Measurements from ENCODE around the gene CDK5RAP1. TPM values are rescaled to one million over a fixed set of nuclear protein-coding genes. Genes with fewer than 3 reads are reported as not detected.

The CDK5RAP1 gene
- polyA plus RNA-seq, 3 donors: 24.4 to 65.0 (median 25.5) TPM

- H3K79me2 ChIP-seq (ENCODE audit: insufficient read depth, low read length): peaks cover 21% of the 10 kb centered on the region
- no peak for DNase-seq
- H3K4me3 ChIP-seq (replicated peaks in 1 of 3; ENCODE audit: low read depth in 2 of 3, low read length in 3 of 3): no peak overlapping the region
- H3K36me3 Mint-ChIP-seq: peaks cover 0 to 5% of the 10 kb centered on the region in 2 donors
- no peaks in the 10 kb centered on the region for H3K36me3 ChIP-seq (replicated peaks in 1 of 2; ENCODE audit: control insufficient read depth in 1 of 2, insufficient read depth in 2 of 2, low read length in 2 of 2)
- H3K9me3 Mint-ChIP-seq: peaks cover 0 to 1% (median 0%) of the 10 kb centered on the region in 7 donors
- peaks cover 24% of the 10 kb centered on the region in 2 donors for H3K4me1 ChIP-seq (ENCODE audit: control insufficient read depth in 1 of 2, insufficient read depth in 2 of 2, low read length in 2 of 2)
- H3K4me1 Mint-ChIP-seq: peaks cover 27% of the 10 kb centered on the region
- H2AFZ ChIP-seq (ENCODE audit: insufficient read depth, low read depth, low read length, poor library complexity, severe bottlenecking): no peak overlapping the region
- H3K9ac ChIP-seq (ENCODE audit: insufficient read depth, low read length, poor library complexity, severe bottlenecking): no peak overlapping the region
- no peaks in the 10 kb centered on the region for H3K27me3 ChIP-seq (ENCODE audit: control insufficient read depth in 2 of 2, insufficient read depth in 2 of 2, low read length in 2 of 2)
- no peak for TF ChIP-seq CTCF (IDR thresholded peaks at IDR 0.05)
- peaks cover 0 to 5% (median 3%) of the 10 kb centered on the region in 3 donors for H3K27me3 Mint-ChIP-seq (ENCODE audit: low read depth in 3 of 3)
- H3K9me3 ChIP-seq (replicated peaks in 1 of 2; ENCODE audit: control insufficient read depth in 1 of 2, insufficient read depth in 1 of 2, low read length in 2 of 2): no peaks in the 10 kb centered on the region
- WGBS (ENCODE audit: insufficient coverage): no CpG with 5 or more reads among the region's 2 CpGs
- no peak overlapping the region for H3K27ac Mint-ChIP-seq
- intact Hi-C loops (cut with micrococcal nuclease): no loop called here
- H3K4me3 Mint-ChIP-seq: no peak overlapping the region
- peaks cover 5% of the 10 kb centered on the region for H4K20me1 ChIP-seq (ENCODE audit: insufficient read depth, low read length)
- H3K27ac ChIP-seq (ENCODE audit: low read depth in 1 of 2, low read length in 2 of 2): no peak overlapping the region
- no peak overlapping the region for H3K4me2 ChIP-seq (replicated peaks; ENCODE audit: extremely low read depth, low read length, poor library complexity, severe bottlenecking)
Observed at GRCh38 chr20:33404281-33404680, 3.0 kb upstream of the CDK5RAP1 start.

GRCh38 chr20:33401921-33402369 is 626 bp upstream of the CDK5RAP1 start:
- peaks cover 0 to 7% of the 10 kb centered on the region in 2 donors for H3K36me3 ChIP-seq (replicated peaks in 1 of 2; ENCODE audit: control insufficient read depth in 1 of 2, insufficient read depth in 2 of 2, low read length in 2 of 2)
- H3K27ac ChIP-seq (ENCODE audit: low read depth in 1 of 2, low read length in 2 of 2): no peak overlapping the region
- H4K20me1 ChIP-seq (ENCODE audit: insufficient read depth, low read length): peaks cover 27% of the 10 kb centered on the region
- TF ChIP-seq CTCF (IDR thresholded peaks at IDR 0.05): no peak
- peak overlapping the region; percentile 88 for H3K4me2 ChIP-seq (replicated peaks; ENCODE audit: extremely low read depth, low read length, poor library complexity, severe bottlenecking)
- intact Hi-C loops (cut with micrococcal nuclease): no loop called here
- H3K4me3 Mint-ChIP-seq: peak overlapping the region; percentile 87 to 96
- no peak for DNase-seq
- H3K4me3 ChIP-seq (replicated peaks in 1 of 3; ENCODE audit: low read depth in 2 of 3, low read length in 3 of 3): peak overlapping the region; percentile 67 to 97 (median 84)
- peaks cover 25 to 26% of the 10 kb centered on the region in 2 donors for H3K4me1 ChIP-seq (ENCODE audit: control insufficient read depth in 1 of 2, insufficient read depth in 2 of 2, low read length in 2 of 2)
- peaks cover 0 to 3% (median 3%) of the 10 kb centered on the region in 3 donors for H3K27me3 Mint-ChIP-seq (ENCODE audit: low read depth in 3 of 3)
- no peaks in the 10 kb centered on the region for H3K9me3 Mint-ChIP-seq
- H3K9me3 ChIP-seq (replicated peaks in 1 of 2; ENCODE audit: control insufficient read depth in 1 of 2, insufficient read depth in 1 of 2, low read length in 2 of 2): no peaks in the 10 kb centered on the region
- peak overlapping the region; percentile 0 to 80 (median 66) for H3K27ac Mint-ChIP-seq
- 50% methylated on average over 7 of the region's 8 CpGs for WGBS (ENCODE audit: insufficient coverage)
- H3K27me3 ChIP-seq (ENCODE audit: control insufficient read depth in 2 of 2, insufficient read depth in 2 of 2, low read length in 2 of 2): no peaks in the 10 kb centered on the region
- H2AFZ ChIP-seq (ENCODE audit: insufficient read depth, low read depth, low read length, poor library complexity, severe bottlenecking): peak overlapping the region; percentile 92
- H3K9ac ChIP-seq (ENCODE audit: insufficient read depth, low read length, poor library complexity, severe bottlenecking): peak overlapping the region; percentile 81
- H3K36me3 Mint-ChIP-seq: peaks cover 0 to 6% of the 10 kb centered on the region in 2 donors
- H3K4me1 Mint-ChIP-seq: peaks cover 29% of the 10 kb centered on the region
- H3K79me2 ChIP-seq (ENCODE audit: insufficient read depth, low read length): peaks cover 44% of the 10 kb centered on the region
